Memory B cell (primary cell): Measurements from ENCODE around the gene DBH.

Experiments used
- ATAC-seq: fragments of 150-1000 bp; cut with Tn5 transposase; 2 replicates; pipeline ENCODE4 v1.10.0; 2021; ENCODE audit warnings: low read depth, mild to moderate bottlenecking, moderate library complexity
- DNase-seq, 2 donors: peaks; one replicate each; pipeline ENCODE4 v3.0.0; 2022; ENCODE audit warnings: low spot score in 2 of 2
- H3K27ac Mint-ChIP-seq: one replicate; pipeline ENCODE4 v1.8.0; 2022; ENCODE audit warnings: mild to moderate bottlenecking, moderate library complexity, mixed read lengths
- H3K27me3 Mint-ChIP-seq: one replicate; pipeline ENCODE4 v1.8.0; 2022; ENCODE audit warnings: mixed read lengths
- H3K36me3 Mint-ChIP-seq: one replicate; pipeline ENCODE4 v1.8.0; 2022; ENCODE audit warnings: mild to moderate bottlenecking, mixed read lengths
- H3K4me1 Mint-ChIP-seq: one replicate; pipeline ENCODE4 v1.8.0; 2022; ENCODE audit warnings: mixed read lengths
- H3K4me3 Mint-ChIP-seq: one replicate; pipeline ENCODE4 v1.8.0; 2022; ENCODE audit warnings: mild to moderate bottlenecking, moderate library complexity, mixed read lengths
- H3K9me3 Mint-ChIP-seq: one replicate; pipeline ENCODE4 v1.8.0; 2022; ENCODE audit warnings: mixed read lengths

The DBH gene

DNA sequence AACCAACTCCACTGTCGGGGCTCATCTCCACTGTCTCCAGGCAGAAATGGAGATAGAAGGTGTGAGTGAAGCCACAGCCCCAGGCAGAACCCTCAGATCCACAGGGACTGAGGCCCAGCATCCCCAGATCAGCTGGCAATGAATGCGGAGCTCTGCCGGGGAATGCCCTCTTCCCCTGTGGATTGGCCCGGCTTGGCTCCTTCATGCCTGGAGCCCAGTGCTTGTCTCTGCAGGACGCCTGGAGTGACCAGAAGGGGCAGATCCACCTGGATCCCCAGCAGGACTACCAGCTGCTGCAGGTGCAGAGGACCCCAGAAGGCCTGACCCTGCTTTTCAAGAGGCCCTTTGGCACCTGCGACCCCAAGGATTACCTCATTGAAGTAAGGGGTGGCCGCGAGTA is 3.5 kb downstream of the DBH start:
- H3K9me3 Mint-ChIP-seq = no peaks in the 10 kb centered on the region
- peaks cover 17% of the 10 kb centered on the region for H3K27me3 Mint-ChIP-seq
- no peak overlapping the region for H3K27ac Mint-ChIP-seq
- DNase-seq = no peak
- no peak for ATAC-seq
- no peak overlapping the region for H3K4me3 Mint-ChIP-seq
- no peaks in the 10 kb centered on the region for H3K4me1 Mint-ChIP-seq
- H3K36me3 Mint-ChIP-seq = no peaks in the 10 kb centered on the region

GRCh38 chr9:133640160-133640559 is 4.0 kb downstream of the DBH start:
- no peaks in the 10 kb centered on the region for H3K9me3 Mint-ChIP-seq
- H3K27ac Mint-ChIP-seq = no peak overlapping the region
- no peaks in the 10 kb centered on the region for H3K36me3 Mint-ChIP-seq
- peaks cover 17% of the 10 kb centered on the region for H3K27me3 Mint-ChIP-seq
- no peaks in the 10 kb centered on the region for H3K4me1 Mint-ChIP-seq
- no peak overlapping the region for H3K4me3 Mint-ChIP-seq
- DNase-seq = no peak
- ATAC-seq = no peak

GRCh38 chr9:133640580-133641395 is 4.6 kb downstream of the DBH start:
- Mint-ChIP-seq H3K4me1 (no peaks in the 10 kb centered on the region), H3K36me3 (no peaks in the 10 kb centered on the region), H3K27me3 (peaks cover 15% of the 10 kb centered on the region), H3K4me3 (no peak overlapping the region), H3K9me3 (no peaks in the 10 kb centered on the region), H3K27ac (no peak overlapping the region)
- DNase-seq = no peak
- no peak for ATAC-seq

DNA sequence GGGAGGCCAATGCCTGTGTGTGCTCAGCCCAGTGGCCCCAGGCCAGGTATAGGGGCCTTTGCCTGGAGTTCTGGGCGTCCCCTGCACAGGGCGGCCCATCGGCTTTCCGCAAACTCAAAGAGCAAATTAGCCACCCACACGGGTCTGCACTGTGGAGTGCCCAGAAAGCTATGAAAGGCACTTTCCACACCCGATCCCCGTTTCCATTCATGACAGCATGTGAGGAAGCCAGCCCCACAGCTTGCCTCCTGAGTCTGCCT is 5.2 kb downstream of the DBH start:
- no peak overlapping the region for H3K4me3 Mint-ChIP-seq
- no peaks in the 10 kb centered on the region for H3K36me3 Mint-ChIP-seq
- no peak overlapping the region for H3K27ac Mint-ChIP-seq
- no peak for ATAC-seq
- peaks cover 15% of the 10 kb centered on the region for H3K27me3 Mint-ChIP-seq
- DNase-seq = no peak
- no peaks in the 10 kb centered on the region for H3K9me3 Mint-ChIP-seq
- no peaks in the 10 kb centered on the region for H3K4me1 Mint-ChIP-seq

- Mint-ChIP-seq H3K4me3 (no peak overlapping the region), H3K36me3 (no peaks in the 10 kb centered on the region), H3K27me3 (peaks cover 10% of the 10 kb centered on the region), H3K4me1 (no peaks in the 10 kb centered on the region), H3K27ac (no peak overlapping the region), H3K9me3 (no peaks in the 10 kb centered on the region)
- no peak for DNase-seq
- no peak for ATAC-seq
These were observed 5.9 kb downstream of the DBH start for GRCh38 chr9:133641861-133642595.

DNA sequence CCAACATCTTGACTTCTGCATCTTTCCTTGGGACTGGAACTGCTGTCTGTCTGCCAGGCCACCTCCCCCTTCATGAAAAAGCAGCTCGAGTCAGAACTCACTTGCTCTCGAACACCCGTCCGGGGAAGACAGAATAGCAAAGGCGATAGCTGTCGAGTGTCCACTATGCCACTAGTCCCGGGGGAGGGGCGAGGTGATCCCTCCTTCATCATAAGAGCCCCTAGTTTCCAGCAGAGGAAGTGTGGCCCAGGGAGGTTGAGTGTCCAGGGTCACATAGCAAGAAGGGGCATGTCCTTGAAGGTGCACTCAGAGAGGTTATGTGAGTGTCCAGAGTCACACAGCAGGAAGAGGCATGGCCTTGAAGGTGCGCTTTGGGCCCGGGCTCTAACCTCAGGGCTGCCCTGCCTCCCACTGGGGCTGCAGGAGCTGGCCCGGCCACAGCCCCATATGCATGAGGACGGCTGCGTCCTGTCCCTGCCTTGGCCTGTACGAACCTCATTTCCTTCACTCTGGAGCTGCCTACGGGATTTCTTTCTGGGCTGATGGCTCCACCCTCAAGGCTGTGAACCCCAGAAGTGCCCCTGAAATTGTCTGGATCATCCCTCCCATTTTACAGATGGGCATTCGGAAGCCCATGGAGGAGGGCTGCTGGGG is 6.7 kb downstream of the DBH start:
- H3K27me3 Mint-ChIP-seq = peaks cover 10% of the 10 kb centered on the region
- H3K36me3 Mint-ChIP-seq = no peaks in the 10 kb centered on the region
- DNase-seq (no peak), ATAC-seq (no peak)
- H3K4me3 Mint-ChIP-seq = no peak overlapping the region
- H3K27ac Mint-ChIP-seq = no peak overlapping the region
- no peaks in the 10 kb centered on the region for H3K9me3 Mint-ChIP-seq
- no peaks in the 10 kb centered on the region for H3K4me1 Mint-ChIP-seq

- Mint-ChIP-seq H3K4me3 (no peak overlapping the region), H3K36me3 (no peaks in the 10 kb centered on the region), H3K9me3 (no peaks in the 10 kb centered on the region), H3K27ac (no peak overlapping the region), H3K4me1 (no peaks in the 10 kb centered on the region), H3K27me3 (peaks cover 12% of the 10 kb centered on the region)
- ATAC-seq (no peak), DNase-seq (no peak)
These were observed 7.2 kb downstream of the DBH start for GRCh38 chr9:133643362-133643755.

GRCh38 chr9:133643978-133644760 is 8.0 kb downstream of the DBH start:
- DNase-seq (no peak), ATAC-seq (no peak)
- no peaks in the 10 kb centered on the region for H3K4me1 Mint-ChIP-seq
- H3K4me3 Mint-ChIP-seq = no peak overlapping the region
- H3K9me3 Mint-ChIP-seq = no peaks in the 10 kb centered on the region
- H3K36me3 Mint-ChIP-seq = no peaks in the 10 kb centered on the region
- no peak overlapping the region for H3K27ac Mint-ChIP-seq
- H3K27me3 Mint-ChIP-seq = peaks cover 12% of the 10 kb centered on the region

- Mint-ChIP-seq H3K27ac (no peak overlapping the region), H3K9me3 (no peaks in the 10 kb centered on the region), H3K27me3 (peaks cover 11% of the 10 kb centered on the region), H3K36me3 (no peaks in the 10 kb centered on the region), H3K4me1 (no peaks in the 10 kb centered on the region), H3K4me3 (no peak overlapping the region)
- no peak for DNase-seq
- no peak for ATAC-seq
These were observed 9.0 kb downstream of the DBH start for GRCh38 chr9:133645021-133645765.

- Mint-ChIP-seq H3K4me3 (no peak overlapping the region), H3K9me3 (no peaks in the 10 kb centered on the region), H3K27ac (no peak overlapping the region), H3K36me3 (no peaks in the 10 kb centered on the region), H3K27me3 (peaks cover 9% of the 10 kb centered on the region), H3K4me1 (no peaks in the 10 kb centered on the region)
- no peak for DNase-seq
- ATAC-seq = no peak
These were observed 11.0 kb downstream of the DBH start for GRCh38 chr9:133647148-133647547.

GRCh38 chr9:133647765-133648469 is 11.8 kb downstream of the DBH start:
- H3K27ac Mint-ChIP-seq = no peak overlapping the region
- peaks cover 11% of the 10 kb centered on the region for H3K27me3 Mint-ChIP-seq
- H3K4me3 Mint-ChIP-seq = no peak overlapping the region
- no peaks in the 10 kb centered on the region for H3K9me3 Mint-ChIP-seq
- no peak for ATAC-seq
- no peaks in the 10 kb centered on the region for H3K36me3 Mint-ChIP-seq
- H3K4me1 Mint-ChIP-seq = no peaks in the 10 kb centered on the region
- DNase-seq = no peak

DNA sequence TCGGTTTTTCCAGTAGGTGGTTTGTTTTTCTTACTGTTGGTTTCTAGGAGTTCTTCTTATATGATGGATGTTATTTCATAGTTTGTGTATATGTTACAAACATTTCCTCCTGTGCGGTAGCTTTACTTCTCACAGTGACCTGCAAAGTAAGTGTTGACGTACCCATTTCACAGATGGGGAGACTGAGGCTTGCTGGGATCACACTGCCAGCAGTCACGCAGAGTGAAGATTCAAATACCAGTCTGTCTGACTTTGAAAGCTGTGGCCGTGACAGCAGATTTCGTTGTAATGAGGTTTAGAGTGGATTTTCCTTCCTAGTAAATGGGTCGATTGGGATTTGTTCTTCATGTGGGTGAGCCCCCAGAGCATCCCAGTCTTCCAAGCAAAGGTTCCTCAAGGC is 13.0 kb downstream of the DBH start:
- no peaks in the 10 kb centered on the region for H3K4me1 Mint-ChIP-seq
- no peak overlapping the region for H3K4me3 Mint-ChIP-seq
- no peaks in the 10 kb centered on the region for H3K36me3 Mint-ChIP-seq
- no peak for ATAC-seq
- no peak for DNase-seq
- H3K27me3 Mint-ChIP-seq = peaks cover 16% of the 10 kb centered on the region
- H3K9me3 Mint-ChIP-seq = no peaks in the 10 kb centered on the region
- H3K27ac Mint-ChIP-seq = no peak overlapping the region

- ATAC-seq (no peak), DNase-seq (no peak)
- no peak overlapping the region for H3K27ac Mint-ChIP-seq
- H3K4me3 Mint-ChIP-seq = no peak overlapping the region
- no peaks in the 10 kb centered on the region for H3K9me3 Mint-ChIP-seq
- no peaks in the 10 kb centered on the region for H3K36me3 Mint-ChIP-seq
- peaks cover 19% of the 10 kb centered on the region for H3K27me3 Mint-ChIP-seq
- H3K4me1 Mint-ChIP-seq = no peaks in the 10 kb centered on the region
These were observed 13.9 kb downstream of the DBH start for GRCh38 chr9:133650026-133650425.
